DOHH2 (cell line): ENCODE measurements around the gene ENOX1.

ENCODE experiments used
- CTCF ChIP-seq: fragments of 200-600 bp; sonication (generic); IDR thresholded peaks from one replicate; pipeline ENCODE4 v1.5.1; 2014; ENCODE audit warnings: antibody characterized with exemption, mild to moderate bottlenecking, low read depth, low read length; ENCODE audit not compliant: poor library complexity, severe bottlenecking
- EZH2phosphoT487 ChIP-seq: fragments of 200-600 bp; sonication (generic); IDR thresholded peaks from 2 replicates; pipeline ENCODE4 v1.6.1; 2017; ENCODE audit warnings: borderline replicate concordance, mild to moderate bottlenecking, antibody characterized with exemption, low read length, moderate library complexity, mixed read lengths

DNA sequence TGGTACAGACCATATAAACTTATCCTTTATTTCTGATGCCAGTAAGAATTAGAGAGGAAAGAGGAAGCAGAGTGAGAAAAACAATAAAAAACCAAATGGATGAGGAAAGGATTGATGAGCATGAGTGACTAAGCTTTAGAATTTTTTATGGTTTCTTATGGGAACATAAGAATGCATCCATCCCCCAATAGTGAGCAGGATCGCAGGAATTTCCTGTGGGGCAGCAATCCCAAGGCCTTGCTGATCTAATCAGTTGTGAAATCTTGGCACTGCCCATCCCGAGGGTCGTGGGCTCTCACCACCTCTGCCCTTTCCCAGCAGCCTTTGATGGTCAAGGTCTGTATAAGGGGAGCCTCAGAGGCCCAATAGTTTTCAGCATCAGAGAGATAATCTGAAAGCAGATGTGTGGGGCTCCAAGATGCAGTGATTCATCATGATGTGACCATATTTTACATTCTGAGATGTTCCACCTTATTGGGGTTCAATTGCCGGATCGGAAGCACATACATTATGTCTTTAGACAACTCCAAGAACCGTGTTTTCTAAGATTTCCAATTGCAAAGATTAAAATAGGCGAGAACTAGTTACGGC, 541.3 kb downstream of the ENOX1 start:
- TF ChIP-seq CTCF, result no peak
- no peak for TF ChIP-seq EZH2phosphoT487
